ENCODE results near the gene ANKRD29.
"Not testable (repeated sequence)": the region's sequence is repeated elsewhere in the genome, so short reads cannot be mapped to it uniquely, and the experiment has no call there.

ANKRD29 gene

GRCh38 chr18:23641143-23641720, 21.5 kb downstream of the ANKRD29 start:
- Histone ChIP-seq H4K8ac (ENCODE audit: low read depth, low read length) (no peak overlapping the region), H3K4me3 (ENCODE audit: low read length) (no peak overlapping the region), H3K9ac (ENCODE audit: low read length) (no peak overlapping the region), H3K27me3 (ENCODE audit: insufficient read depth, low read length, poor library complexity) (no peaks in the 10 kb centered on the region), H3K56ac (ENCODE audit: low read length) (no peak overlapping the region), H2BK5ac (ENCODE audit: low read length) (no peak overlapping the region), H3K27ac (ENCODE audit: low read depth, low read length) (no peak overlapping the region), H3K23ac (ENCODE audit: low read length) (no peak overlapping the region), H3K79me2 (ENCODE audit: control insufficient read depth, insufficient read depth, low read length) (no peaks in the 10 kb centered on the region), H3K4ac (ENCODE audit: low read depth, low read length) (no peak overlapping the region), H3K79me1 (ENCODE audit: low read length) (no peaks in the 10 kb centered on the region), H3K18ac (ENCODE audit: low read length) (no peak overlapping the region), H4K5ac (ENCODE audit: low read length) (no peak overlapping the region), H2AK5ac (ENCODE audit: low read length) (no peak overlapping the region), H3K4me1 (ENCODE audit: control insufficient read depth, low read depth, low read length) (no peaks in the 10 kb centered on the region), H2BK120ac (ENCODE audit: low read depth, low read length) (no peak overlapping the region), H3K36me3 (ENCODE audit: control insufficient read depth, insufficient read depth, low read length) (no peaks in the 10 kb centered on the region), H3K4me2 (ENCODE audit: low read length) (no peak overlapping the region), H2BK15ac (replicated peaks; ENCODE audit: low read depth) (no peak overlapping the region)
- DNase-seq, result no peak
- no CpG with 5 or more reads among the region's 11 CpGs for WGBS (ENCODE audit: extremely low coverage, insufficient coverage, low lambda C conversion rate)

- Histone ChIP-seq H3K27me3 (ENCODE audit: insufficient read depth, low read length, poor library complexity) (no peaks in the 10 kb centered on the region), H3K79me2 (ENCODE audit: control insufficient read depth, insufficient read depth, low read length) (no peaks in the 10 kb centered on the region), H3K79me1 (ENCODE audit: low read length) (no peaks in the 10 kb centered on the region), H3K27ac (ENCODE audit: low read depth, low read length) (no peak overlapping the region), H2AK5ac (ENCODE audit: low read length) (no peak overlapping the region), H2BK120ac (ENCODE audit: low read depth, low read length) (no peak overlapping the region), H3K23ac (ENCODE audit: low read length) (no peak overlapping the region), H3K4me2 (ENCODE audit: low read length) (no peak overlapping the region), H3K36me3 (ENCODE audit: control insufficient read depth, insufficient read depth, low read length) (no peaks in the 10 kb centered on the region), H4K5ac (ENCODE audit: low read length) (no peak overlapping the region), H4K8ac (ENCODE audit: low read depth, low read length) (no peak overlapping the region), H3K18ac (ENCODE audit: low read length) (no peak overlapping the region), H3K56ac (ENCODE audit: low read length) (no peak overlapping the region), H3K4ac (ENCODE audit: low read depth, low read length) (no peak overlapping the region), H2BK15ac (replicated peaks; ENCODE audit: low read depth) (no peak overlapping the region), H2BK5ac (ENCODE audit: low read length) (no peak overlapping the region), H3K4me1 (ENCODE audit: control insufficient read depth, low read depth, low read length) (no peaks in the 10 kb centered on the region), H3K9ac (ENCODE audit: low read length) (no peak overlapping the region), H3K4me3 (ENCODE audit: low read length) (no peak overlapping the region)
- no CpG with 5 or more reads among the region's 2 CpGs for WGBS (ENCODE audit: extremely low coverage, insufficient coverage, low lambda C conversion rate)
- no peak for DNase-seq
Measured at GRCh38 chr18:23640052-23640451, 22.7 kb downstream of the ANKRD29 start.

GRCh38 chr18:23636433-23636832, 26.3 kb downstream of the ANKRD29 start:
- not testable (repeated sequence) for H2BK120ac ChIP-seq (ENCODE audit: low read depth, low read length); H3K79me1 ChIP-seq (ENCODE audit: low read length); H3K79me2 ChIP-seq (ENCODE audit: control insufficient read depth, insufficient read depth, low read length); H2BK5ac ChIP-seq (ENCODE audit: low read length); H3K4me1 ChIP-seq (ENCODE audit: control insufficient read depth, low read depth, low read length); H3K9ac ChIP-seq (ENCODE audit: low read length); H3K27ac ChIP-seq (ENCODE audit: low read depth, low read length); H4K8ac ChIP-seq (ENCODE audit: low read depth, low read length); H3K18ac ChIP-seq (ENCODE audit: low read length); DNase-seq; H3K4me2 ChIP-seq (ENCODE audit: low read length); H3K56ac ChIP-seq (ENCODE audit: low read length); H3K36me3 ChIP-seq (ENCODE audit: control insufficient read depth, insufficient read depth, low read length); H3K23ac ChIP-seq (ENCODE audit: low read length); H3K4ac ChIP-seq (ENCODE audit: low read depth, low read length); H4K5ac ChIP-seq (ENCODE audit: low read length); H2AK5ac ChIP-seq (ENCODE audit: low read length); H3K4me3 ChIP-seq (ENCODE audit: low read length); H3K27me3 ChIP-seq (ENCODE audit: insufficient read depth, low read length, poor library complexity); H2BK15ac ChIP-seq (replicated peaks; ENCODE audit: low read depth)
- WGBS (ENCODE audit: extremely low coverage, insufficient coverage, low lambda C conversion rate), result no CpG with 5 or more reads among the region's 5 CpGs

- Histone ChIP-seq H3K56ac (ENCODE audit: low read length) (no peak overlapping the region), H3K4me3 (ENCODE audit: low read length) (no peak overlapping the region), H4K5ac (ENCODE audit: low read length) (no peak overlapping the region), H3K9ac (ENCODE audit: low read length) (no peak overlapping the region), H3K4ac (ENCODE audit: low read depth, low read length) (no peak overlapping the region), H2AK5ac (ENCODE audit: low read length) (no peak overlapping the region), H3K27me3 (ENCODE audit: insufficient read depth, low read length, poor library complexity) (no peaks in the 10 kb centered on the region), H2BK15ac (replicated peaks; ENCODE audit: low read depth) (no peak overlapping the region), H3K27ac (ENCODE audit: low read depth, low read length) (no peak overlapping the region), H3K4me1 (ENCODE audit: control insufficient read depth, low read depth, low read length) (no peaks in the 10 kb centered on the region), H3K23ac (ENCODE audit: low read length) (no peak overlapping the region), H2BK5ac (ENCODE audit: low read length) (no peak overlapping the region), H3K79me2 (ENCODE audit: control insufficient read depth, insufficient read depth, low read length) (no peaks in the 10 kb centered on the region), H4K8ac (ENCODE audit: low read depth, low read length) (no peak overlapping the region), H3K79me1 (ENCODE audit: low read length) (no peaks in the 10 kb centered on the region), H2BK120ac (ENCODE audit: low read depth, low read length) (no peak overlapping the region), H3K4me2 (ENCODE audit: low read length) (no peak overlapping the region), H3K36me3 (ENCODE audit: control insufficient read depth, insufficient read depth, low read length) (no peaks in the 10 kb centered on the region), H3K18ac (ENCODE audit: low read length) (no peak overlapping the region)
- WGBS (ENCODE audit: extremely low coverage, insufficient coverage, low lambda C conversion rate), result no CpG with 5 or more reads among the region's 3 CpGs
- DNase-seq, result no peak
Measured at GRCh38 chr18:23636071-23636399, 26.7 kb downstream of the ANKRD29 start.

GRCh38 chr18:23635283-23636070, 27.2 kb downstream of the ANKRD29 start:
- WGBS (ENCODE audit: extremely low coverage, insufficient coverage, low lambda C conversion rate), result no CpG with 5 or more reads among the region's 6 CpGs
- Histone ChIP-seq H3K4me2 (ENCODE audit: low read length) (no peak overlapping the region), H3K56ac (ENCODE audit: low read length) (no peak overlapping the region), H2BK15ac (replicated peaks; ENCODE audit: low read depth) (no peak overlapping the region), H2BK5ac (ENCODE audit: low read length) (no peak overlapping the region), H3K18ac (ENCODE audit: low read length) (no peak overlapping the region), H3K79me1 (ENCODE audit: low read length) (no peaks in the 10 kb centered on the region), H3K23ac (ENCODE audit: low read length) (no peak overlapping the region), H2AK5ac (ENCODE audit: low read length) (no peak overlapping the region), H3K9ac (ENCODE audit: low read length) (no peak overlapping the region), H3K36me3 (ENCODE audit: control insufficient read depth, insufficient read depth, low read length) (no peaks in the 10 kb centered on the region), H3K4ac (ENCODE audit: low read depth, low read length) (no peak overlapping the region), H3K27ac (ENCODE audit: low read depth, low read length) (no peak overlapping the region), H3K4me1 (ENCODE audit: control insufficient read depth, low read depth, low read length) (no peaks in the 10 kb centered on the region), H3K27me3 (ENCODE audit: insufficient read depth, low read length, poor library complexity) (no peaks in the 10 kb centered on the region), H2BK120ac (ENCODE audit: low read depth, low read length) (no peak overlapping the region), H3K79me2 (ENCODE audit: control insufficient read depth, insufficient read depth, low read length) (no peaks in the 10 kb centered on the region), H4K8ac (ENCODE audit: low read depth, low read length) (no peak overlapping the region), H3K4me3 (ENCODE audit: low read length) (no peak overlapping the region), H4K5ac (ENCODE audit: low read length) (no peak overlapping the region)
- DNase-seq, result no peak

GRCh38 chr18:23634692-23635091, 28.0 kb downstream of the ANKRD29 start:
- H2AK5ac ChIP-seq (ENCODE audit: low read length), result no peak overlapping the region
- no peak overlapping the region for H3K18ac ChIP-seq (ENCODE audit: low read length)
- H3K27me3 ChIP-seq (ENCODE audit: insufficient read depth, low read length, poor library complexity), result no peaks in the 10 kb centered on the region
- H3K4me2 ChIP-seq (ENCODE audit: low read length), result no peak overlapping the region
- H3K36me3 ChIP-seq (ENCODE audit: control insufficient read depth, insufficient read depth, low read length), result no peaks in the 10 kb centered on the region
- H2BK120ac ChIP-seq (ENCODE audit: low read depth, low read length), result no peak overlapping the region
- no peak for DNase-seq
- no peaks in the 10 kb centered on the region for H3K4me1 ChIP-seq (ENCODE audit: control insufficient read depth, low read depth, low read length)
- H3K79me1 ChIP-seq (ENCODE audit: low read length), result no peaks in the 10 kb centered on the region
- no peaks in the 10 kb centered on the region for H3K79me2 ChIP-seq (ENCODE audit: control insufficient read depth, insufficient read depth, low read length)
- no peak overlapping the region for H3K23ac ChIP-seq (ENCODE audit: low read length)
- H2BK15ac ChIP-seq (replicated peaks; ENCODE audit: low read depth), result no peak overlapping the region
- no peak overlapping the region for H3K4me3 ChIP-seq (ENCODE audit: low read length)
- H3K27ac ChIP-seq (ENCODE audit: low read depth, low read length), result no peak overlapping the region
- H3K56ac ChIP-seq (ENCODE audit: low read length), result no peak overlapping the region
- no peak overlapping the region for H3K9ac ChIP-seq (ENCODE audit: low read length)
- no peak overlapping the region for H4K8ac ChIP-seq (ENCODE audit: low read depth, low read length)
- no peak overlapping the region for H3K4ac ChIP-seq (ENCODE audit: low read depth, low read length)
- H2BK5ac ChIP-seq (ENCODE audit: low read length), result no peak overlapping the region
- WGBS (ENCODE audit: extremely low coverage, insufficient coverage, low lambda C conversion rate), result no CpG with 5 or more reads among the region's 3 CpGs
- H4K5ac ChIP-seq (ENCODE audit: low read length), result no peak overlapping the region

Data from mesendoderm (in vitro differentiated cells).